DND-41 (cell line): Measurements from ENCODE around the gene LSM7.

Source experiments
- EZH2 ChIP-seq: IDR thresholded peaks from 3 replicates; pipeline ENCODE4 v1.6.1; 2012; ENCODE audit warnings: borderline replicate concordance, low read depth, mild to moderate bottlenecking, moderate library complexity, low read length, inconsistent platforms; ENCODE audit not compliant: severe bottlenecking
- TF ChIP-seq, protein P1 (sequence below): IDR thresholded peaks from 2 replicates; pipeline ENCODE4 v1.5.1; 2012; ENCODE audit warnings: borderline replicate concordance, low read length, moderate library complexity, mild to moderate bottlenecking; ENCODE audit not compliant: poor library complexity, severe bottlenecking; ENCODE audit errors: extremely low read depth

GRCh38 chr19:2353887-2354592 lies 25.7 kb upstream of the LSM7 start:
- TF ChIP-seq, protein P1, sequence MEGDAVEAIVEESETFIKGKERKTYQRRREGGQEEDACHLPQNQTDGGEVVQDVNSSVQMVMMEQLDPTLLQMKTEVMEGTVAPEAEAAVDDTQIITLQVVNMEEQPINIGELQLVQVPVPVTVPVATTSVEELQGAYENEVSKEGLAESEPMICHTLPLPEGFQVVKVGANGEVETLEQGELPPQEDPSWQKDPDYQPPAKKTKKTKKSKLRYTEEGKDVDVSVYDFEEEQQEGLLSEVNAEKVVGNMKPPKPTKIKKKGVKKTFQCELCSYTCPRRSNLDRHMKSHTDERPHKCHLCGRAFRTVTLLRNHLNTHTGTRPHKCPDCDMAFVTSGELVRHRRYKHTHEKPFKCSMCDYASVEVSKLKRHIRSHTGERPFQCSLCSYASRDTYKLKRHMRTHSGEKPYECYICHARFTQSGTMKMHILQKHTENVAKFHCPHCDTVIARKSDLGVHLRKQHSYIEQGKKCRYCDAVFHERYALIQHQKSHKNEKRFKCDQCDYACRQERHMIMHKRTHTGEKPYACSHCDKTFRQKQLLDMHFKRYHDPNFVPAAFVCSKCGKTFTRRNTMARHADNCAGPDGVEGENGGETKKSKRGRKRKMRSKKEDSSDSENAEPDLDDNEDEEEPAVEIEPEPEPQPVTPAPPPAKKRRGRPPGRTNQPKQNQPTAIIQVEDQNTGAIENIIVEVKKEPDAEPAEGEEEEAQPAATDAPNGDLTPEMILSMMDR = no peak
- no peak for TF ChIP-seq EZH2
